CD4-positive, alpha-beta T cell treated with Interleukin-12 subunit alpha and Interleukin-12 subunit beta, for 1 hour (primary cell): ENCODE data around the gene RAB20.

Source experiments
- DNase-seq: peaks from one replicate; pipeline ENCODE4 v3.0.0-alpha.2; 2020

The RAB20 gene

GRCh38 chr13:110528371-110528770, 33.2 kb downstream of the RAB20 start:
- DNase-seq = no peak

GRCh38 chr13:110525328-110526319, 35.9 kb downstream of the RAB20 start:
- DNase-seq = no peak

- no peak for DNase-seq
These were observed 36.8 kb downstream of the RAB20 start for GRCh38 chr13:110524541-110525257.

DNA sequence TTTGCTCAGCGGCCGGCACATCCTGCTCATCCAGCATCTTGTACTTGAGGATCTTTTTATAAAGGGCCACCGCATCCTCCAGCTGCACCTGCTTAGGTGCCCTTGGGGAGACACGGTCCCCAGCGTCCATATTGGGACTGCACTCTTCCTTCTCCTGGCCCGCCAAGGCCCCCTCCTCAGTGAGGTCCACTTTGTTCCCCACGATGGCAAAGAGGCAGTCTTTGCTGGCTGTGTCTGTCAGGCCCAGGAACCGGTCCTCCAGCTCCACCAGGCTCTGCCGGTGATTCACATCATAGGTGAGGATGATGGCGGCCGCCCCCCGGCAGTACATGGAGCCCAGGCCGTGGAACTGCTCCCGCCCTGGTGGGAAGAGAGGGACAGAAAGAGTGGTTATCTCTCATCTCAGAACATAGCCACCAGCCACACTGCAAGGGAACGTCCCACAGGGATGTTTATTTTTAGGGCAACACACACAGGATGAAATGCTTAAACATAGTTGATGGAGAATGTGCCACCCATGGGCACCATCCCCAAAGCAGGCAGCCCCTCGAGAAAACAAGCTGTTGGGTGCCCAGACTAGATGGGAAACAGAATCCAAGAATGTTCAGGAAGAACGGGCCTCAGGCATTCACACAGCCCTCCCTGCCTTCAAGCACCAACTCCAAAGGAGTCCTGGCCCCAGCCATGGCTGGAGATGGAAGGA, 37.5 kb downstream of the RAB20 start:
- no peak for DNase-seq

DNA sequence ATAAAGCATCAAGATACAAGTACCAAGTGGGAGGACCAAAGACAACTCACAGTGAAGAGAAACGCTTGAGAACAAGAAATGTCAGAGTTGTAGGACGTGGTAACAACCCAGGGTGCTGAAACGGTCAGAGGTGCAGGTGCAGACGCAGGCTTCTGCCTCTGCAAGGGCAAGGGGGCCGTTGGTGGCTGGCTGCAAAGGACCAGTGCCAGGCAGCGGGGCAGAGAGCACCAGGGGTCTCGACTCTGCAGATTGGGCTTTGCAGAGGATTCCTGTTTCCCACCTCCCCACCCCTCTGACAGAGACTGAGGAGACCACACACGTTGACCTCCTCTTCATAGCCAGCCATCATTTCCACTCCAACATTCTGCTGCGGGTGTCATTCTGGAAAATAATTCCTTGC, 38.3 kb downstream of the RAB20 start:
- no peak for DNase-seq

DNA sequence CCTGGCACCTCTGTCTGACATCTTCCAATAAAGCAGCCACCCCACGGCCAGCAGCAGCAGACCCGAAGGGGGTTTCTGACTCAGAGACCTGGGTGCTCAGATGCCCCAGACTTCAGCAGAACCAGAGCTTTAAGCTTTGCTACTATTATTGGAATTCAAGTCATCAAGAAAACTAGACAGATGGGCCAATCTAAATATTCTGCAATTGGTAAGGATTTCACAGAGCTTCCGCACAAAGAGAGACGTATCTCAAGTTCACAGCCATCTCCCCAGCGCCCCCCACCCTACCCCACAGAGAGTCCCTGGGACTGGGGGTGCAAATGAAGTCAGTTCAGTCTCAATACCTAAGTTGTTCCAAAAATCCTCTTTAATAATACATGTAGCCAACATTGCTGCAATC, 38.8 kb downstream of the RAB20 start:
- DNase-seq = no peak

GRCh38 chr13:110521946-110522345, 39.6 kb downstream of the RAB20 start:
- DNase-seq = no peak

GRCh38 chr13:110521296-110521680, 40.2 kb downstream of the RAB20 start:
- DNase-seq = no peak

DNA sequence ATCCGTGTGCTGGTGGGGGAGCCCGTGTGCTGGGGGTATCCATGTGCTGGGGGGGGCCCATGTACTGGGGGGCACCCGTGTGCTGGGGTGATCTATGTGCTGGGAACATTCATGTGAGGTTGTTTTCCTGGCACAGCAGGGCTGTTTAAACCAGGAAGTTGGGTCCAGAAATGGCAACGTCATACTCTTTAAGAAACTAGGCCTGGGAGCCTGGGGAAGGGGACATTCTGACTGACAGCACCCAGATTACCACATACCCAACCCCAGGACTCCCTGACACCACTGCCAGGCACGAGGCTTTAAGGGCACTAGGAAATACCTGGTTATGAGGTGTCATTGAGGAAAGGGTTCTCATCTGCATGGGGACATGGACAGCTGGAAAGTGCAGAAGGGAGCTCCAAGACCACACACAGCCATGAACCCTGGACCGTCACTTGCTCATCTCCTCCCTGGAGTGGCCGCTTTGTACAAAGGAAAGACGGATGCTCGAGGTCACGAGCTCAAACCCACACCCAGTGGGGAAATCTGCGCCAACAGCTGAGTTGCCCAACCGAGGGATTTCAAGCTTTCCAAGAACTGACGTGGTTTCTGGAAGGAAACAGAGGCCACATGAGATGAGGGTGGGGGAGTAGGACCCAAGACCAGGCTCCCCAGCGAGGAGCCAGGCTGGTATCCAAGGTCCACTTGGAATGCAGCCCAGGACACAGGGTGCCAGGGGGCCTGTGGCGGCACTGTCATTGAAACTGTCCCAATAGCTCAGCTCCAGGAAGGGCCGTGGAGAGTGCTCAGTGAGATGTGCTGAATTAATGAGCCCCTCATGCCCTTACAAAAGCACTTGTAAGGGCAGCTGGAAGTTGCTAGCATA, 40.9 kb downstream of the RAB20 start:
- DNase-seq = no peak

- no peak for DNase-seq
These were observed 42.0 kb downstream of the RAB20 start for GRCh38 chr13:110519506-110519905.

- DNase-seq = no peak
These were observed 42.5 kb downstream of the RAB20 start for GRCh38 chr13:110519046-110519445.

DNA sequence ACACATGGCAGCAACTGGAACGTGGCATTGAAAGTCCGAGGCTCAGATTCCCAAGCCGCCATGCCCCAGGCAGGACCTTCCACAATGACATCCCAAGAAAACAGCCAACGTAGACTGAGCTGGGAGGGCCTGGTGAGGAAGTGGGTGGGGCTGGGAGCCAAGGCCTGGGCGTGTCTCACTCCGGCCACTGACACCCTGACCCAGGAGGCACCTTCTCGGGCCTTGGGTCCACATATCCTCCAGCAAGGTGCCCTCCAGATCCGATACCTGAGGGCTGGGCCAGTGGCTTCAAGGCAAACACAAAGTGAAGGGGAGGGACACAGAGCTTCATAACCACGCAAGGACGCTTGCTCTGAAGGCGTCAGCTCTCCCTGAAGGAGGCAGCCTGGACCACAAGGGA, 43.0 kb downstream of the RAB20 start:
- no peak for DNase-seq

DNA sequence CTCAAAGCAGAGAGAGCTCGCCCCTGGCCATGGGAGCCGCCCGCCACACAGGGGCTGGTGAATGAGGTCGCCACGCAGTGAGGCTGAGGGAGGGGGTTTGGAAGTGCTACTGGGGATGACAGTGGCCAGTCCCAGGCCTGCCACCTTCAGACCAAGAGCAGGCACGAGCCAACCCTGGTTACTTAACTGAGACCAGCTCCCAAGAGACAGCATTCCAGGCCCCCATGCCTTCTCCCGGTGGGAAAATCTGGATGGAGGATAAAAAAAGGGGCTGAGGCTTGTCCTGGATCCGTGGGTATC, 43.3 kb downstream of the RAB20 start:
- no peak for DNase-seq

DNA sequence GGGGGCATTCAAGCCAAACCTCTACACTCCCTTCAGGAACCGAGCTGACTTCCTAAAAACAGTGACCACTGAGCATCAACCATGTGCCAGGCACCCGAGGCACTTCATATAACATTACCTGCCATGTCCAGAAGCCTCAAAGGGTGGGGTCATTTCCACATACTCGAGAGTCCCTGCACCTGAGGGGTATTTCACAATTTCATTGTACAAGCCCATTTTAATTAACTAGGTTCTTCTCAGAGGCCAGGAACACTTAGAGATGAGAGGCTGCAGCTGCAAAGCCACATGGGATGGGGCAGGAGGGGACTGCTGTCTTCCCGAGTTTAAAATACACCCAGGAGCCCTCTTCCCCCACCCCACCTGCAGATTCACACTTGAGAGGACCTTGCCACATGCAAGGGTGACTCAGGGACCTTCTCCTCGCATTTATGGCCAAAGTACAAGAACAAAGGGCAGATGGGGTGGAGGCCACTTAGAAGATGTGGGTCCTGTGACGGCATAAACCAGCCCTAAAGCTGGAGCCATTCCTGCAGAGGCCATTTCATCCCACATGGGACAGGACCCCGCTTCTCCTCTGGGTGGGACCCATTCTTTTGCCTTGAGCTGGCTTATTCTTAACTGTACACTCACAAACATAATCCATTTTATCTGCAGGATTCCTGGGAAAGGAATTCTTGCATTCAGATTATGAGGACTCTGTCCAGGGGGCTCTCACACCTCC, 43.9 kb downstream of the RAB20 start:
- DNase-seq = no peak

DNA sequence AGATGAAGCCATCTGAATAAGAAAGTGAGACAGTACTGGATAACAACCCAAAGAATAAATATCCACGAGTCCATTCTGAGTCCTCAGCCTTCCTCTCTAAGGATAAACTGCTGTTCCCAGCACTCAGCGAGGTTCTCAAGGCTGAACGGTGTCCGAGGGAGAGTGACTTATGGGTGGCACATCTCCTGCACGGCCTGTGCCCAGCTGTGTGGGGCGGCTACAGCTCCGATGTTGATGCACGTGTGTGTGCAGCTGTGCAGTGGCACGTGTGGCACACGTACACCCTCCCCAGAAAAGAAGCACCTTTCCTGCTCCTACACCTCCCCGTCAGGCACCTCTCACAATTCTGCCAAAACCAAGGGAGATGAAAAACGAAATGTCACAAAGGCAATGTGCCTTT, 45.0 kb downstream of the RAB20 start:
- DNase-seq = no peak

- DNase-seq = no peak
These were observed 49.3 kb downstream of the RAB20 start for GRCh38 chr13:110512198-110512740.

DNA sequence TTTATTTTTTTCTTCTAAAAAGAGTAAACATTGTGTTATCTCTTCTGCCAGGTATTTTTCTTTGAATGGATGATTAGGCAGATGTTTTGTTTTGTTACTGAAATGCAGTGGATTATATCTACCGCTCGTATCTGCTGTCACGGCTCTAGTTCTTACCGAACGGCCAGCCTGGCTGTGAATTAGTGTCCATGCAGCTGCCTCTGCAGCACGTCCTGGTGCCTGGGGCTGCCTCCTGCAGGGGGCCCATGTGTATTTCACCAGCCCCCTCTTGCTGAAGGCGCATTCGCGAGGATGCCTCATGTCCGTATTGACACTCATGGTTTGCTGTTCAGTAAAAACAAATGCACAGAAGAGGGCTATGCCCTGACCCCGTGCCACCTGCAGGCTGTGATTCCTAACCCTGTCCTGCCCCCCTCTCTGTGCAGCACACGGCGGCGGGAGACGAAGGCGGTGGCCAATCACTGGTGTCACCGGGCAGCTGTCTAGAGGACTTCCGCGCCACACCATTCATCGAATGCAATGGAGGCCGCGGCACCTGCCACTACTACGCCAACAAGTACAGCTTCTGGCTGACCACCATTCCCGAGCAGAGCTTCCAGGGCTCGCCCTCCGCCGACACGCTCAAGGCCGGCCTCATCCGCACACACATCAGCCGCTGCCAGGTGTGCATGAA, 49.9 kb downstream of the RAB20 start:
- DNase-seq = no peak

GRCh38 chr13:110509971-110510786, 51.3 kb downstream of the RAB20 start:
- no peak for DNase-seq

DNA sequence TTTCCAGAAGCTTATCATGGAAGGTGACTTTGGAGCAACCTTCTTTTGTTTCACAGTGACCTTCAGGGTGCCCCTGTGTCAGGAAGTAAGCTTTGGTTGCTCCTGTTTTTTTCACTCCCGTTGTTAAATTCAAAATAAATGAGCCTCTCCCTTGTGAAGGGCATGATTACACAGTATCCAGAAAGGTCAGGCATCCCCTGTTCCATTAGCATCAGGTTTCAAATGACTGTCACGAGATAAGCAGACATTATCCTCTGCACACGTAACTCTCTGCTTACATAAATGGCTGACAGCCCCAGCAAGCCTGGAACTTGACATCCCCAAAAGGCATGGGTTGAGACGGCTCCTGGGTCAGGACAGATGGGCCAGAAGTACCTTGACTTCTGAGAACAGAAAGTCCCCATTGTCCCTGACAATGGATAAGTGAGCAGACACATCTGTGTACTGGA, 52.0 kb downstream of the RAB20 start:
- no peak for DNase-seq
